Measurements from ENCODE around the gene SGCA.

The SGCA gene

GRCh38 chr17:50167371-50167770, 1.6 kb downstream of the SGCA start:
- no peak for DNase-seq

- no peak for DNase-seq
Observed at GRCh38 chr17:50168319-50168718, 2.5 kb downstream of the SGCA start.

DNA sequence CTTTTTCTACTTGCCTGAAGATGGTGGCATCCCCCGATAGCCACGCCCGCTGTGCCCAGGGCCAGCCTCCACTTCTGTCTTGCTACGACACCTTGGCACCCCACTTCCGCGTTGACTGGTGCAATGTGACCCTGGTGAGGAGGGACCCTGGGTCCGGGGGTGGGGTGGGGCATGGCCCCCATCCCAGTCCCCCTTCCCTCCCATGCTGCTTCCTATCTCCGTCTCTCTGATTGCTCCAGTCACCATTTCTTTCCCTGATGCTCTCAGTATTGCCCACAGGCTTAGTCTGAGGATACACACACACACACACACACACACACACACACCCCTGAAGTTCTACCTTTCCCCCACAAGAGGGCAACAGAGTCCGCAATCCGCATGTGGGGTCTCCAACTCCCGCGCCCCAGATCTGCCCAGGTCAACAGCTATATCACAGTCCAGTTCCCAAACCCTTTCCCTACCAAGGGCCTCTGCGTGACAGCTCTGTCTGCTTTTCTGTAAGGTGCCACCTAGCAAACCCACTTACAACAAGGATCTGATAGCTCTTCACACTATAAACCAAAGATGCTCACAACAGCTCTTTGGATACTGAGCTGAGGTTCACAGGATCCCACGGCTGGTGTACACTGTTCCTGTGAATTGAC, 3.4 kb downstream of the SGCA start:
- peak; percentile 56 for DNase-seq

DNA sequence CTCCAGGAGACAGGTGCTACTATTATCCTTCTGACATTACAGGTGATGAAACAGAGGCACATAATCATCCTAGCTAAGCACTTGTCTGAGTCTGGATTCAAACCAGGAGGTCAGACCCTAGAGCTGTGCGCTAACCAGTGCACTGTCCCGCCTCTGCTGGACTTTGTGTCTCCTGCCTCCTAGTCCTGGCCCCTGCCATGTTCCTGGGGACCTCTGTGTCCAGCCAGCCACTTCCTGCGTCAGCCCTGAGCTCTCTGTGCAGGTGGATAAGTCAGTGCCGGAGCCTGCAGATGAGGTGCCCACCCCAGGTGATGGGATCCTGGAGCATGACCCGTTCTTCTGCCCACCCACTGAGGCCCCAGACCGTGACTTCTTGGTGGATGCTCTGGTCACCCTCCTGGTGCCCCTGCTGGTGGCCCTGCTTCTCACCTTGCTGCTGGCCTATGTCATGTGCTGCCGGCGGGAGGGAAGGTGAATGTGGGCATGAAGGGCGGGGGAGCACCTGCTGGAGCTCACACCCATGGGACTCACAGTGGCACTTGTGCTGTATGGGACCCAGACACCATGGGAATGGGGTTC, 4.2 kb downstream of the SGCA start:
- DNase-seq, result no peak

DNA sequence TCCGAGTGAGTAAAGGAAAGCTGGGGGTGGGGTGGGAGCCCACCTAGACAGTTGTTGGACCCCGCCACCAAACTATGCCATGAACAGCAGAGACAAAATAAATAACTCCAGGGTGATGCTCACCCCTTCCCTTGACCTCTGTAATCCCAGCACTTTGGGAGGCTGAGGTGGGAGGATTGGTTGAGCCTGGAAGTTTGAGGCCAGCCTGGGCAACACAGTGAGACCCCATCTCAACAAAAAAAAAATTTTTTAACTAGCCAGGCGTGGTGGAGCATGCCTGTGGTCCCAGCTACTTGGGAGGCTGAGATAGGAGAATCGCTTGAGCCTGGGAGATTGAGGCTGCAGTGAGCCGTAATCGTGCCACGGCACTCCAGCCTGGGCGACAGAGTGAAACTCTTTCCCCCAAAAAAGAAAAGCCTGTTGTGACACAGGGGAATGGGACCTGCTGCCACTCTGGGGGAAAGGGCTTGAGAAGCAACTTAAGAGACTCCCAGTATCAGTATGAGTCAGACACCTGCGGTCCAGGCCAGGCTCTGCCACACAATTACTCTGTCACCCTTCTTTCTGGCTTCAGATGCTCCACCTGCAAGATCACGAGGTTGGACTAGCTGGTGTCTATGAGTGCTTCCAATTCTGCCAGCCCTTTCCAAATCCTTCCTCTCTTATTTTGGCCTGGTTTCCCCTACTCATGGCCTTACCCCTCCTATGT, 5.0 kb downstream of the SGCA start:
- DNase-seq, result no peak

- DNase-seq, result no peak
Observed at GRCh38 chr17:50171371-50172071, 5.7 kb downstream of the SGCA start.

- DNase-seq, result no peak
Observed at GRCh38 chr17:50172130-50172529, 6.3 kb downstream of the SGCA start.

DNA sequence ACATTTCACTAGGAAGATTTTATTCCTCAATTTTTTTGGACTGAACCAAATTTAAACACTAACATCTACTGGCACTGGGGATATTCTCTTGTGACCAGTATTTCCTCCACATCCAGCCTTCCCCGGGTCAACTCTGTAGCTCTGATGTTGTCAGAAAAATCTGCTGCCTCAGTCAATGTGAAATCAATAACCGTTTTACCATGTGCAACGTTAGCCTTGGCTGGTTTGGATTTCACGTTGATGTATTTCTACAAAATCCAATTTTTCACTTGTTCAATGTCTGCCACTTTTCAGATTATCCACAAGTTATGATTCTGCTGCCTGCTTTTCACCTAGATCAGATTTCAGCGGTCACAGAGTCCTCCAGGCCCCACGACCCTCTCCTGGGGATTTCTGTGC, 7.1 kb downstream of the SGCA start:
- DNase-seq, result no peak

DNA sequence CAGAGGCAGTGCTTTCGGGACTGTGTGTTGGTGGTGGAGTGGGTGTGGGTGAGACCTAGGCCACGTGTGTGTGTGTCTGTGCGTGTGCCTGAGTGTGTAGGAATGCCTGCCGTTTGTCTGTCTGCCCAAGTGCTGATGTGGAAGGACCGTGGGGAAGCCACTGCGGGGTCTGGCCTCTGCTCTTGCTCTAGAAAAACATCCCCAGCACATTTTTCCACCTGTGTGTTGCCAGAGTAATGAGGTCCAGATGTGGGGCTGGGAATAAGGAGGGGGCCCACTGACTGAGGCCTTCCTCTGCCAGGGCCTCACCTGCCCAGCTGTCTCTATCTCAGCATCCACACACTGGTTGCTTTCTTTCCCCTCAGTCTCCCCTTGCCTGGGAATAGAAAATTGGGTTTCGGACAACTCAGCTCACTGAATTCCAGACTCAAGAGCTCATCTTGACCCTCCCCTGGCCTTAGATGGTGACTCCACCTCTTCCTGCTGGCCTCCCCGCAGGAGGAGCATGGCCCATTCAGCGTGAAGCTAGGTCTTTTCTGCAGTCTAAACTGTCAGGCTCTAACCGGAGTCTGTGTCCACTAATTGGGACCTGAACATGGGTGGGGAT, 7.6 kb downstream of the SGCA start:
- no peak for DNase-seq

GRCh38 chr17:50174444-50174843, 8.6 kb downstream of the SGCA start:
- no peak for DNase-seq

DNA sequence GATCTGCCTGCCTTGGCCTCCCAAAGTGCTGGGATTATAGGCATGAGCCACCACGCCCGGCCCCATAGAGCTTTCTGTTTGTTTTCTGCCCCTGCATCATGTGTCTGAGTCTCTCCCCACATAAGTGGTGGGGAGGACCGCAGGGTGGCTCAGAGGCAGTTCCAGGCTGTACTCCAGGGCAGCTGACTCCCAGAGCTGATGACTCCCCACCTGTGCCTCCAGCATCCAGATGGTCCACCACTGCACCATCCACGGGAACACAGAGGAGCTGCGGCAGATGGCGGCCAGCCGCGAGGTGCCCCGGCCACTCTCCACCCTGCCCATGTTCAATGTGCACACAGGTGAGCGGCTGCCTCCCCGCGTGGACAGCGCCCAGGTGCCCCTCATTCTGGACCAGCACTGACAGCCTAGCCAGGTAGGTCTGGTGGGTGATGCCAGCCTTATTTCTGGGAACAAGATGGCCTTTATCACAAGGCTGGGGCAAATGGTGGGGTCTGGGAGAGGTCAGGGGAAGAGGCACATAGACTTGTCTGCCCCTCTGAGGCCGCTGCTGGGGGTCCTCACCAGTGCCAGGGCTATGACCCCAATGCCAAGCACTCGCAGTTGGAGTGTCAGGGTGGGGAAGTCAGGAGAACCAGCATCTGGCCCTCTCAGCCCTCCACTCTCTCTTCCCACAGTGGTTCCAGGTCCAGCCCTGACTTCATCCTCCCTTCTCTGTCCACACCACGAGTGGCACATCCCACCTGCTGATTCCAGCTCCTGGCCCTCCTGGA, 9.4 kb downstream of the SGCA start:
- DNase-seq, result no peak

GRCh38 chr17:50176559-50177357, 11.0 kb downstream of the SGCA start:
- DNase-seq, result no peak

GRCh38 chr17:50177476-50177875, 11.7 kb downstream of the SGCA start:
- no peak for DNase-seq

- DNase-seq, result peak; percentile 72
Observed at GRCh38 chr17:50177983-50178834, 12.4 kb downstream of the SGCA start.

DNA sequence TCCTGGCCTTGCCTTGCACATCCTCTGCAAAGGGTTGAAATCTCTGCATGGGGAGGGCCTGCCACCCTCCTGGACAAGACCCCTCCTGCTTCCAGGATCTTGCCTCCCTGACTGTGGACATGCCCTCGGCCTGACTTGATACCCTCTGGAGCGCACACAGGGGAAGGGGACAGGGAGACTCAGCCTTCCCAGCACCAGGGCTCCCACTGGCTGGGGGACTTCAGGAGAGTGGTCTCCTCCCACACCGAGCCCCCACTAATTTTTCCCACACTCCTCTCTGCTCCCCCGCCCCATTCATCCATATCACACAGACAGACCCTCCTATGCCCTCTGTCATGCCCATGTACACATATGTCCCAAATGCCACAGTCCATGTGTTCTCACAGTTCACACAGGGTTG, 14.3 kb downstream of the SGCA start:
- DNase-seq, result no peak

GRCh38 chr17:50180620-50181019, 14.8 kb downstream of the SGCA start:
- DNase-seq, result no peak

GRCh38 chr17:50181144-50181543, 15.3 kb downstream of the SGCA start:
- DNase-seq, result no peak

GRCh38 chr17:50181591-50182560, 16.1 kb downstream of the SGCA start:
- no peak for DNase-seq

DNA sequence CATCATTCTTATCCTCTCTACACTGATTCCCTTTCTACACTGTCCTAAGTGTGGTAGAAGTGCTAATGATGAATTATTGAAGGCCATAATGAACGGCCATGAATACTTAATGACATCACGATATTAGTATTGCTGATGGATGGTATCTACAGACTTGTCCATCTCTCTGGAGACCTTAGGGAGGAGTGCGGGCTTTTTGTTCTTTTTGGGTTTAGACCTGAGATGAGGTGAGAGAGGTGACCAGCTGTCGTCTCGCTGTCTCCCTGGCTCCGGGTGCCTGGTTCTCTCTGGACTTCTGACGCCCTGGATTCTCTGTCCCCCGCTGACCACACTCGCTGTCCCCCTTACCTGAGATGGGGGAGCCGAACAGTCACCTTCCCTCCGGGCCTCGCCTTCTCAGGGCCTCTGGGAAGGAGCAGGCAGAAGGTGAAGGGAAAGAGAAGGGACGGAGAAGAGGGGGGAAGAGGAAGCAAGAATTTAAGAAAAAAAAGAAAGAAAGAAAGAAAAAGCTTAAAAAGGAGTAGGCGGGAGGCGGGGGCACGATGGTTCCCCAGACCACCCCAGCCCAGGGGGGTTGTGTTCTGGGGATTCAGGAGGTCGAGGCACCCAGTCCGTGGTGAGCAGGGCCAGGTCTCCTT, 17.1 kb downstream of the SGCA start:
- no peak for DNase-seq

Data from NCI-H2227 treated with DMSO at 0.1 percent for 48 hours (cell line).